Heart left ventricle (tissue), 13 donors: ENCODE data around the gene FNDC11.

Source experiments
- POLR2A ChIP-seq, 2 donors: fragments of 450-650 bp; IDR thresholded peaks; one replicate each; pipeline ENCODE4 v1.6.1; 2017; ENCODE audit warnings: antibody characterized with exemption in 2 of 2, mild to moderate bottlenecking in 2 of 2, moderate library complexity in 2 of 2
- TF ChIP-seq, protein P1 (sequence below), 12 donors: fragments of 200-600 bp; sonication (generic) in 4 of 12; IDR thresholded peaks; one replicate each; pipeline versions ENCODE4 v1.5.0 to v1.8.0; 2018 to 2022; ENCODE audit warnings: antibody characterized with exemption in 12 of 12, mild to moderate bottlenecking in 5 of 12
- donor health status: ischemic (EF 13 %, LVEDD 7.1; RV severe dilation, severe dysfunction).
- donor health status: DM: no; HTN: yes; CAD: no.
- donor health status: DM: no; HTN: no; CAD: no.
- donor health status: ischemic (EF 25% LVEDD 6.9; RV normal size, moderate dysfunction).
- donor health status: ischemic (EF 25% LVEDD 5.7; RV mildly dilated, moderate dysfunction).
- donor health status: ischemic (EF 35%, LVEDD 5.7; RV mildly dilated, moderate dysfunction).
- donor health status: nonischemic (EF 11% LVEDD 7.7; RV severe dilation, severe dysfunction).
- donor health status: DM: yes; HTN: yes; CAD: no.
- donor health status: PGD.
- donor health status: ischemic (EF 29% LVEDD 5.4; RV normal size, mild dysfunction).
- donor health status: nonischemic (EF 23%, LVEDD 6.1; RV moderate dilation, normal function).

DNA sequence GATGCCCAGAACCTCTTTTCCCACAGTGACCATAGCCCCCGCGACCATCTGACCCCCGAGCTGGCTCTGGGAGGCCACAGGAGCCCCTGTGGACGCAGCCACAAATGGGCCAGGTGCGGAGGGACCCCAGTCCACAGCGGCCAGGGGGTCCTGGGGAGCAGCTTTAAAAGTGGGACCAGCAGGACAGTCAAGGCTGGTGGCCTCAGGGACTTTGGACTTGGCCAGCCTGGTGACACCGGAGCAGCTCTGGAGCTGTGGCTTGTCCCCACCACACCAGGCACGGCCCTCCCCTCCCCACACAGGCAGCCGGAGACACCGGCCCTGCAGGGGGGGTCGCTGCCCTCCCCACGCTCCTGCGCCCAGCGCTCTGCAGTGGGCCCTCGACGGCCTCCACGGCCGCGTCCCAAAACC lies 3.5 kb downstream of the FNDC11 start:
- TF ChIP-seq POLR2A (IDR thresholded peaks at IDR 0.05), result no peak
- TF ChIP-seq, protein P1, sequence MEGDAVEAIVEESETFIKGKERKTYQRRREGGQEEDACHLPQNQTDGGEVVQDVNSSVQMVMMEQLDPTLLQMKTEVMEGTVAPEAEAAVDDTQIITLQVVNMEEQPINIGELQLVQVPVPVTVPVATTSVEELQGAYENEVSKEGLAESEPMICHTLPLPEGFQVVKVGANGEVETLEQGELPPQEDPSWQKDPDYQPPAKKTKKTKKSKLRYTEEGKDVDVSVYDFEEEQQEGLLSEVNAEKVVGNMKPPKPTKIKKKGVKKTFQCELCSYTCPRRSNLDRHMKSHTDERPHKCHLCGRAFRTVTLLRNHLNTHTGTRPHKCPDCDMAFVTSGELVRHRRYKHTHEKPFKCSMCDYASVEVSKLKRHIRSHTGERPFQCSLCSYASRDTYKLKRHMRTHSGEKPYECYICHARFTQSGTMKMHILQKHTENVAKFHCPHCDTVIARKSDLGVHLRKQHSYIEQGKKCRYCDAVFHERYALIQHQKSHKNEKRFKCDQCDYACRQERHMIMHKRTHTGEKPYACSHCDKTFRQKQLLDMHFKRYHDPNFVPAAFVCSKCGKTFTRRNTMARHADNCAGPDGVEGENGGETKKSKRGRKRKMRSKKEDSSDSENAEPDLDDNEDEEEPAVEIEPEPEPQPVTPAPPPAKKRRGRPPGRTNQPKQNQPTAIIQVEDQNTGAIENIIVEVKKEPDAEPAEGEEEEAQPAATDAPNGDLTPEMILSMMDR (IDR thresholded peaks at IDR 0.05), result no peak
